ENCODE data around the gene ARSB. TPM values are rescaled to one million over a fixed set of nuclear protein-coding genes. Genes with fewer than 3 reads are reported as not detected.
"Not testable (repeated sequence)": the region's sequence is repeated elsewhere in the genome, so short reads cannot be mapped to it uniquely, and the experiment has no call there.

Gene ARSB
- polyA plus RNA-seq, 10 donors = 17.6 to 25.2 (median 20.8) TPM

- DNase-seq = peak in 1 of 3 donors; percentile 77
These were observed 203.4 kb downstream of the ARSB start for GRCh38 chr5:78781611-78782286.

- DNase-seq = peak in 1 of 3 donors; percentile 59
These were observed 205.1 kb downstream of the ARSB start for GRCh38 chr5:78779771-78780616.

DNA sequence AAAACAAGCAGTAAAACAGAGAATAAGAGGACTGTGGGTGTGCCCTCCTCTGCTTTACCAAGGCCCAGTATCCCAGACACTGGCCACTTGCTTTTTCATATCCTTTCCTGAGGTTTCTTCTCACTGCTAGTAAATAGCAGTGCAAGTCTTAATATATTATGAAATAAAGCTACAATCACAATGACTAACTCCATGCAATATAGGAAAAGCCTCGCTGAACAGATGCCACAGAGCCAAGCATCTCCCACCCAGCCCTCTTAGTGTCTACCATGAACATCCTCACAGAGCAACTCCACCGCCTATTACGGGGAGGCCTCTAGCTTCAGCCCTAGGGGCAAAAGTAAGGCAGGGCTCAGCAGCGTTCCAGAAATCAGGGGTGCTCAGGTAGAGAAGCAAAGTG, 205.8 kb downstream of the ARSB start:
- no peak for DNase-seq

DNA sequence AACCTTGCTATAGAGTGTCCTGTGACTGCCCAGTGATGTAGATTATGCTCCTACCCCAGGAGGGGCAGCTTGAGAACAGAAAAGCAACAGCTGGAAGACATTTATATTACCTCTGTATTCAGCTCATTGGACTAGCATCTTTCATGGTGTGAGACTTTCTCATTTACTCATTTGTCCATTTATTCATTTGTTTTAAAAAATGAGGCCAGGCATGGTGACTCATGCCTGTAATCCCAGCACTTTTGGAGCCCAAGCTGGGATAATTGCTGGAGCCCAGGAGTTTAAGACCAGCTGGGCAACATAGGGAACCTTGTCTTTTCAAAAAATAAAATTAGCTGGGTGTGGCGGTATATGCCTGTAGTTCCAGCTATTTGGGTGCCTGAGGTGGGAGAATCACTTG, 206.6 kb downstream of the ARSB start:
- no peak for DNase-seq

- no peak for DNase-seq
These were observed 207.2 kb downstream of the ARSB start for GRCh38 chr5:78777901-78778300.

GRCh38 chr5:78776637-78777036, 208.5 kb downstream of the ARSB start:
- no peak for DNase-seq

GRCh38 chr5:78773655-78774054, 211.5 kb downstream of the ARSB start:
- no peak for DNase-seq

DNA sequence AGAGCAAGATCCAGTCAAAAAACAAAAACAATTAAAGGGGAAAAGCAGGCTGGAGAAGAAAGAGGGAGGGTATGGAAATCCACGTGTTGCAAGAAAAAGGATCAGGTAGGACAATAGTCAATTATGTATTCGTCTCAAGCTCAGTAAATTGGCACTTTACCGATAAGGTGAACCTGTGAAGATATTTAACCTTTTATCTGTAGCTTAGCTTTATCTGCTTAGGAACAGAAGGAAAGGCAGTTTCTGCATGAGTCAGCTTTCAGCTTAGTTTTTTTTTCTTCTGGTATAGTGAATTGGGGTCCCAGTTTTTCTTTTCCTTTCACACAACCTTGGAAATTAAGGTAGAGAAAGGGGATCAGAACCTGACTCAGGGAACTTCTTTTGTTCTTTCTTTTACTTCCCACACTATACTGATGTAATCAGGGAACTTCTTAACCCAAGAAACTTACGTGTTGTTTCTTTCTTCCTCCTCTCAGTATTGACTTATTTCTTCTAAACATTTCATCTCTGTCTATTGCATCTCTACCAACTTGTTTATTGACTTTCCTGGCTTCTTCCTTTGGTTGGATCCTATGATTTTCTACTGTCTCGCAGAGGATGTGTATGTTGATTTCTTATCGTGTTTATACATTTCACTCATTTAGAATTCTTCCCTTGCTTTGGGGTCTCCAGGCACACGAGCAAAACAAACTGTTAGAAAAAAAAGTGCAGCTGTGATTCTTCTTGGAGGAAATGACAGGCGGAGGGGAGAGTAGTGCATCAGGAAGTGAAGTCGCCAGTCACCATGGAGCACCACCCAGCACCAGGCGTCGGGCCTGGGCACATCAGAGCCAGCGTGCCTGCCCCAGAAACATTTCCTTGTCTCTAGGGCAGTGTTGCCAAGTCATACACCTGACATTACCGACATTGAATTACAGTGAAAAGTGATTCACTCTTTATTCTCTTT, 213.6 kb downstream of the ARSB start:
- DNase-seq = peak in 1 of 3 donors; percentile 63

DNA sequence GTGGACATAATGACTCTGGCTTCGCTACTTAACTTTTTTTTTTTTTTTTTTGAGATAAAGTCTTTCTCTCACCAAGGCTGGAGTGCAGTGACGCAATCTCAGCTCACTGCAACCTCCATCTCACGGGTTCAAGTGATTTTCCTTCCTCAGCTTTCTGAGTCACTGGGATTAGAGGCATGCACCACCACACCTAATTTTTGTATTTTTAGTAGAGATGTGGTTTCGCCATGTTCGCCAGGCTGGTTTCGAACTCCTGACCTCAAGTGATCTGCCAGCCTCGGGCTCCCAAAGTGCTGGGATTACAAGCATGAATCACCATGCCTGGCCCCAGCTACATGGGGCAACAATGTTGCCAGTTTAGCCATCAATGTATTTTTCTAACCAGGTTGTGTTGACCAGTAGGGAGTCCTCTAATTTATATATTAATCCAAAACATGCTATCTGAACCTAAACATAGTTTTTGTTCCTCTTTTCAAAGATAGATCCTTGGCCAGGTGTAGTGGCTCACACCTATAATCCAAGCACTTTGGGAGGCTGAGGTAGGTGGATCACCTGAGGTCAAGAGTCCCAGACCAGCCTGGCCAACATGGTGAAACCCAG, 216.2 kb downstream of the ARSB start:
- DNase-seq = no peak

DNA sequence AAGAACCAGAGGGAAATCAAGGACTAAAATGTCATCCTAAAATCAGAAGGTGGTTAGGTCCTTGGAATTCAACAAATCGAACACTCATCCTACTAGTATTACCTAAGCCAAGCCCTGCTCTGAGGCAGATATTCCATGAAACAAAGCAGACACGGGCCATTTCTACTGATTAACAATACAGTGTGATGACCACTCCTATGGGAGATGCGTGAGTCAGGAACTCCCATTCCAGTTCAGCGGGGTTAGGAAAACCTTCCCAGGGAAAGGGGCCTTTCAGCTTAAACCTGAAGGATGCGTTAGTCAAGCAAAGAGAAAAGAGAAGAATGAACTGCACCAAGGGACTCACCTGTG, 218.7 kb downstream of the ARSB start:
- DNase-seq = no peak

GRCh38 chr5:78765756-78766411, 219.2 kb downstream of the ARSB start:
- peak; percentile 73 to 87 (median 74) for DNase-seq

DNA sequence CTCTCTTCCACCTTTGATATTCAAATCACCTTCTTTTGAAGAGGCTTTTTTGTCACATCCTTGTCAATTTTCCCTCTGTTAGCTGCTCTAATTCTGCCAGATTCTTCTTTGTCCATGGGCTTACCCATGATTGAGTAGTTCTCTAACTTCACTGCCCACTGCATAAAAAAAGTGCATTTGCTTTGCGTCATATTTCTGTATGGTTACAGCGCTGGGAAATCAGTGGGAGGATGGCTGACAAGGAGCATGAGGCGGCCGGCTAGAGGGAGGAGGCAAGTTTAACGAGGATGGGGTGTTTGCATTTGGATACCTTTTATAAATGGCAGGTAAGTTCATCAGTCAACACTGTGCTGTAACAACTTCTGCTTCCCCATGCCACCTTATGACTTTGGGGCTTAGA, 220.0 kb downstream of the ARSB start:
- no peak for DNase-seq

- no peak for DNase-seq
These were observed 221.4 kb downstream of the ARSB start for GRCh38 chr5:78763659-78764189.

DNA sequence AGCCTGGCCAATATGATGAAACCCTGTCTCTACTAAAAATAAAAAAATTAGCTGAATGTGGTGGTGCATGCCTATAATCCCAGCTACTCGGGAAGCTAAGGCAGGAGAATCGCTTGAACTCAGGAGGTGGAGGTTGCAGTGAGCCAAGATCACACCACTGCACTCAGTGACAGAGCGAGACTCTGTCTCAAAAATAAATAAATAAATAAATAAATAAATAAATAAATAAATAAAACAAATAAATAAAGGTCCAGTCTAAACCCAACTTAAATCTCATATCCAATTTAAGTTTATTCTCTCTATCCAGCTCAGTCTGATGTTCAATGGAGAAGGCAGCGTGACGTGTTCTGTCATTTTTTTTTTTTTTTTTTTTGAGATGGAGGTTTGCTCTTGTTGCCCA, 222.4 kb downstream of the ARSB start:
- DNase-seq = not testable (repeated sequence)

- no peak for DNase-seq
These were observed 223.3 kb downstream of the ARSB start for GRCh38 chr5:78761840-78762239.

DNA sequence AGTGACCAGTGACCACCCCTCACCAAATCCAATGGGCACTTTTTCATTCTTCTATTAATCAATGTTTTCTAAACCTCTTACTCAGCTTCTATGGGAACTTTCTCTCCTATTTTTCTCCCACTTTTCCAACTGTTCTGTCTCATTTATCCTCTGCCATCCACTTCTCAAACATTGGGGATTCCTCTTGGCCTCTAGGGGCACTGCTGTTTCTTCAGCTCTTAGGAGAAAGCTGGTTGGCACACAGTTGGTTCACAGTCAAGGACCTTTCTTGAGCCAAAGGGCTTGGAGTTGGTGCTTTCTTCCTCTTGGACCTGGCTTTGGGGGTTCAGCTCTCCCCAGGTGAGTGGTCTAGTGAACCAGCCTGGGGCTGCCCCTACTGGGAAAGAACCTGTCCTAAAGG, 224.3 kb downstream of the ARSB start:
- no peak for DNase-seq

DNA sequence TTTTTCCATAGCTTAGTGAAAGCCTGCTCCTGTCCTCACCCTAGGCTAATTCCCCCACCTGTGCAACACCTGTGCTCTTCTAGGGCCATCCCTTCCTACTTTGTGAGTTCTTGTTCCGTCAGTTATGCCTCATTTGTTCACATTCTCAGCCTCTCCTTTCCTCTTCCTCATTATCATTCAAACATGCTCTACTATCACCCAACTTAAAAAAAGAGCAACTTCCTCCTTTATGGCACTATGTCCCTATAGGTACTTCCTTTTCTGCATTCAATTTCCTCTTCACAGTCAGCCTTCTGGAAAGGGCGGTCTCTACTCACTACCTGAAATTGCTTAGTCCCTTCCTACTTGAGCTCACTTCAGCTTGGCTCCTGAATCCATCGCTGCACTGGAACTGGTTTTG, 224.7 kb downstream of the ARSB start:
- DNase-seq = no peak

DNA sequence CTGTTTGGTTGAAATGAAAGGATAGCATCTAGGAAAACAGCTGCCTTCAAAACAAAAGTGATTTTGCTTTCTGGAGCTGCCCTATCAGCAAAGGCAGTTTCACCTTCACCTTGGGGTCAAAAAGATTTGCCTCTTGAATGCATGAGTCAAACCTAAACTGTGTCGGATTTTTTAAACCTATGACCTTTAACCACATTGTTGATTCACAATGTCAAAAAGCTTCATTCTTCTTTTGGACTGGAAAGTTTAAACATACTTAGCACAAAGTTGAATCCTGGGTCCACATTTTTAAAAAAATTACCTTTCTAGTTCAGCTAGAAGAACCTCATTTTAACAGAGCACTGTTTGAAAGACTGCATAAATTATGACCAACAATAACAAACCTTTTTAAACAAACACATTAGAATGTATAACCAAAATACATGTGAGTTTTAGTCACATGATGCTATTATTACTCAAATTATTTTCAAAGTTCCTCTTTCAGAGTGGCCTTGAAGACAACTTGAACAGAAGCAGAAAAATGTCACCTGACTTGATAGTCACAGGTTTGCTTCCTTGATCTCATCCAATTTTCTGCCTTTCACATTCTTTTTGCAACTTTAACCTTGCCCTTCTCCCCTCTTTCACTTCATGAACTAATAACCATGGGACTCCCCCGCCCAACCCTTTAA, 226.8 kb downstream of the ARSB start:
- DNase-seq = no peak

- peak in 1 of 3 donors; percentile 82 for DNase-seq
These were observed 227.6 kb downstream of the ARSB start for GRCh38 chr5:78757269-78758053.

GRCh38 chr5:78756858-78757257, 228.3 kb downstream of the ARSB start:
- DNase-seq = no peak
